ENCODE results near the gene PKP1.
A peak's percentile ranks its signal among the peaks of the same experiment; 100 is the strongest.

Gene PKP1

DNA sequence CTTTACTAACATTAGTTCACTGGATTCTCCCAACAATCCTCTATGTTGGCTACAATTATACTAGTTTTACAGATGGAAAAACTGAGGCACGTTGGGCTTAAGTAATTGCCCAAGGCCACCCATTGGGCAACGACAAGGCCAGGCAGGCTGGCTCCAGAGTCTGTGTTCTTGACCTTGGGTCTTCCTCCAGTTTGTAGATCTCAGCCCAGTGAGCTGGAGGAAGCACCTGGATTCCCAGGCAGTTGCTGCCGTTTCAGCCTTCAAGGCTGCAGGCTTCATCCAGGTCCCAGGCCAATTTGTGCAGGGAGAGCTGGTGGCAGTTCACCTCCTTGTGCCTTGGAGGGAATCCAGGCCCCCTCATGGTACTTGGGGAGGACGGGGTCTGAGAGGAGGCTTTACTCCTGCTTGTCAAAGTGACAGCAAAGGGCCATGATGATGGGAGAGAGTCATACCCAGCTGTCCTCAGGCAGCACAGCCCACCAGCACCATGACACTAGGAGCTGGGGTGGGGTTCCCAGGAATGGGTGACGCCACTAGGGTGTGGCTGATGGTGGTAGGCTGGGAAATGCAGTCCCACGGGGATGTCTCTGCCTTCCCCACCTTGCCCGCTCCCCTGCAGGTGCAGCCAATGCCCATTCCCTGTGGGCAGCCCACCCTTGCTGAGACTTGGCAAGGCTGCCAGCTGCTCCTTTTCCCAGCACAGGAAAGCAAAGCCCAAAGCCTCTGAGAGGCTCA is 27.1 kb downstream of the PKP1 start:
- DNase-seq: no peak

DNA sequence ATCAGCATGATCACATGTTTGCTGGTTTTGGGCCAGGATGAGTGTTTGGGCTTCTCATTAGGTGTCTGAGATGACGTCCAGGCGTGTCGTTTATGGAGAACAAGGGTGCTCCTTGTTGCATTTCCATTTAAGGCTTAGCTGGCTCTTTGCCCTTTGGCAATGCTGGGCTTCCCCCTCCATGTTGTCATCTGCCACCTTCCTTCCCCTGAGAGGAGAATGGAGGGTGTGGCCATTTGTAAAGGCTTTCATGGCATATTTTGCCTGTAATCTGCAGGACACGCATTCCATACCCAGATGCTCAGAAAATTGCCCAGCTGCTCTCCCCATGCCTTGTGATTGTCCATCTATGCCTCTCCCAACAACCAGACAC is 27.7 kb downstream of the PKP1 start:
- no peak for DNase-seq

DNA sequence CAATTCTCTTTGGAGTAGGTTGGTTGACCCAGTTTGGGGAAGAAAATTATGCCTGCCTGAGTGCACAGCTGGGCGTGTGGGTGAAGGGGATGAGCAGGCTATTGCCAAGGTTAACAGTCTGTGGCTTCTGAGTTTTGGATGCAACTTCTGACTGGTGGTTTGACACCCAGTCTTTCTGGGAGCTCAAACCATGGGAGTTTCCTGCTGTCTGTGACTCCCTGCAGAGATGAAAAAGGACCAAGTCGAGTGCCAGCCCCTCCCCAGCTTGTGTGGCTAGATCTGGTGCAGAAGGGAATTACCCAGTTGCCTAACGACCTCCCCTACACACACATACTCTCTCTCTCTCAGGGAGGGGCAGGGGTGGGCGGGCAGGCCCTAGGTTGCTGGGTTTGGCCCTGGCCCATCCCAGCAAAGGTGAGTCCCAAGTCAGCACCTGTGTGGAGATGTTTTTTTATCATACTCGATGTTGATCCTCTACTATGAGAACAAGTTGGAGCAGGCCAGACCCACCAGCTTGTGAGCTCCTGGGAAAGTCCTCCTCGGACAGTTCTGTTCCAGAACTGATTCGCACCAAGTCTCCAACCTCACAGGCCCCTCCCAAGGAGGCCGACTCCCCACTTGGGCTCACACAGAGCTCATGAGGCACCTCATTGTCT is 28.2 kb downstream of the PKP1 start:
- DNase-seq: no peak

DNA sequence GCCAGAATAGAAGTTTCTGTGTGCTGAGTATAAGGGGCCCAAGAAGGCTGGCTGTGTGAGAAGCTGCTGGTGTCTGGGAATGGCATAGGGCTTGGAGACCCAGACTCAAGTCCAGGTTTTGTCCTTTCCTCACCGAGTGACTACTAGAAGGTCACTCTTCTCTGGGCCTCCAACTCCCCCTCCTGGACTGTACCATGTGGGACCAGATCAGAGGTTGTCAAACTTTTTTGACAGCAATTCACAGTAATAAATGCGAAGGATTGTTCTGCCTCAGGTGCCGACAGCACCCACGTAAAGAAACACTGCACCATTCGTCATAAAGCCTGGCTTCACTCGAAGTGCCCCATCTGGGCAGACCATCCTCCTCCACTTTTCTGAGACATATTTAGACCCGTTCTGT is 29.0 kb downstream of the PKP1 start:
- no peak for DNase-seq

DNA sequence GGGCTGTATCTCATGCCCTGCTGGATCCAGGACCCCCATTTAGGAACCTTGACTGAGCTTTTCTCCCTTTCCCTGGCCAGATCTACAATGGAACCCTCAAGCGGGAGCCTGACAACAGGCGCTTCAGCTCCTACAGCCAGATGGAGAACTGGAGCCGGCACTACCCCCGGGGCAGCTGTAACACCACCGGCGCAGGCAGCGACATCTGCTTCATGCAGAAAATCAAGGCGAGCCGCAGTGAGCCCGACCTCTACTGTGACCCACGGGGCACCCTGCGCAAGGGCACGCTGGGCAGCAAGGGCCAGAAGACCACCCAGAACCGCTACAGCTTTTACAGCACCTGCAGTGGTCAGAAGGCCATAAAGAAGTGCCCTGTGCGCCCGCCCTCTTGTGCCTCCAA is 29.8 kb downstream of the PKP1 start:
- no peak for DNase-seq

DNA sequence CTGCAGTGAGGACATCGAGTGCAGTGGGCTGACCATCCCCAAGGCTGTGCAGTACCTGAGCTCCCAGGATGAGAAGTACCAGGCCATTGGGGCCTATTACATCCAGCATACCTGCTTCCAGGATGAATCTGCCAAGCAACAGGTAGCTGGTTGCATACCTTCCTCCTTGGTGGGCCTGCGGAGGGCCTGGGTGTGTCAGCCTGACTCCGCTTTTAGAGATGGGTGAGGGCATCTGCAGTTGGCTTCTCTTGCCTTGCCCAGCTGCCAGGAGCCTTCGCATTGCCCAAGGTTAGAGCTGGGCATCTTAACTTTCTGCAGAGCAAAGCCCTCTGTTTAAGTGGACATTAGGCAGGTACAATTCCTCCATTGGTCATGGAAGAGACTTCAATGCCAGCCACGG is 33.2 kb downstream of the PKP1 start:
- no peak for DNase-seq

DNA sequence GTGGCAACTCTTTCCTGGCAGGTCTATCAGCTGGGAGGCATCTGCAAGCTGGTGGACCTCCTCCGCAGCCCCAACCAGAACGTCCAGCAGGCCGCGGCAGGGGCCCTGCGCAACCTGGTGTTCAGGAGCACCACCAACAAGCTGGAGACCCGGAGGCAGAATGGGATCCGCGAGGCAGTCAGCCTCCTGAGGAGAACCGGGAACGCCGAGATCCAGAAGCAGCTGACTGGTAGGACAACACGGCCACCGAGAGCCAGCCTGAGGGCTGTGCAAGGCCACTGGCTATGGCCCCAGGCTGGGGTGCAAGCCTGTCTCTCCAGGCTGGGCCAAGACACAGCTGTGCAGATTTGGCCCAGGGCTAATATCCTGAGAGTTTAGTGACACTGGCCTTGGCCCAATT is 34.2 kb downstream of the PKP1 start:
- no peak for DNase-seq

DNA sequence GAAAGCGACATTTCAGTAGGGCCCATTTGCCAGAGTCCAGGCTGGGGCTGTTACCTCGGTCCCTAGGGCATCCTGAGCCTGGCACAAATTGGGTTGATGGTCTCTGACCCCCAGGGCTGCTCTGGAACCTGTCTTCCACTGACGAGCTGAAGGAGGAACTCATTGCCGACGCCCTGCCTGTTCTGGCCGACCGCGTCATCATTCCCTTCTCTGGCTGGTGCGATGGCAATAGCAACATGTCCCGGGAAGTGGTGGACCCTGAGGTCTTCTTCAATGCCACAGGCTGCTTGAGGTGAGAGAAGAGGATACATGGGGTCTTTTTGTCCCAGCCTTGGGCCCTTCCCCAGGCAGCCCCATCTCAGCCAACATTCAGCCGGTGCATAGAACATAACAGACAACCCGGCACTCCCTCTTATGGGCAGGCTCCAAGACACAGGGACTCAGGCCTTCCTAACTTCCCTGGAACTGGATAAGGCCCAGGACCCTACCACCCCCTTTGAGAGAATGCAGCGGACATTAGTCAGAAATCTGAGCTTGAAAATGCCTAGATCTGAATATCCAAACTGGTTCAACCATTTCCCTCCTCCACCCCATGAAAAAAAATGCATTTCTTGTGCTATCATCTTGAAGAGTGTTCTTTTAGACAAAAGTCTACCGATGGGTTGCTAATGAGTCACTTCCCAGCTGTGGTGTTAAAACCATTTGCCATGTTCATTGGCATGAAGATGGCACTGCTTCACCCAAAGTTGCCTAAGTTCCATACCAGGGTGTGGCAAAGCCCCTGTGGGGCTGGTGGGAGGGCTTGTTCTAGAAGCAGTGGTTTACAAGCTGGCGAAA is 35.4 kb downstream of the PKP1 start:
- no peak for DNase-seq

DNA sequence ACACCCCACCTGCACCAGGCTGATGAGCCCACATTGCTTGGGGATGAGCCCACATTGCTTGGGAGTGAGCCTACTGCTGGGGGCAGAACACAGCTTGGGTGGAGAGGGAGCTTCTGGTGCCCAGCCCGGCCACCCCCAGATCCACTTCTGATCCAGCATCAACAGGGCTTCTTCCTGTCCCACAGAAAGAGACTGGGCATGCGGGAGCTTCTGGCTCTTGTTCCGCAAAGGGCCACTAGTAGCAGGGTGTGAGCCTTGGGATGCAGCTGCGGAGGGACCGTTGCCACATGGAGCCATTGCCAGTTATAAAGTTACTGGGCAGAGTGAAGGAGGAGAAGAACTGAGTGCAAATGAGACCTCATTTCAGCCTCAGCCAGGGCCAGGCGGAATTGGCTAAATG is 36.3 kb downstream of the PKP1 start:
- no peak for DNase-seq

DNA sequence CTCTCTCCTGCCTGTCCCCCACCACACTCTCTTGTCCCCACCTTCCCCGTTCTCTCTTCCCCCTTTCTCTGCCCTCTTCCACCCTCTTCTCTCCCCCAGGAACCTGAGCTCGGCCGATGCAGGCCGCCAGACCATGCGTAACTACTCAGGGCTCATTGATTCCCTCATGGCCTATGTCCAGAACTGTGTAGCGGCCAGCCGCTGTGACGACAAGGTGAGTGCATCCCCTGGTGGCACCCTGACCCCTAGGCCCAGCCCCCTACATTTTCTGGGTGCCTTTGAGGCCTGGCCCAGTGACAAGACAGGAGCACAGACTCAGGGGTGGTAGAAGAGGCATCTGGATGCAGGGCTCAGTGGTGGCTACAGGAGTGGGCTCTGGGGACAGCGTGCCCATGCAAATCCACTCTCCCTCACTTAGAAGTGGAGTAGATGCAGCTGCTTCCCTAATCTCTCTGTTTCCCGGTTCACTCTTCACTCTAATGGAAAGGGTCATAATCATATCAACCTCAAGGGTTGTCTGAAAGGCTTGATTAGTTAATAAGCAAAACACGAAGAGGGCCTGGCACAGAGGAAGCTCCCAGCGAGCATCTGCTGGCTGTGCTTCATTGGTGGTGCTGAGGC is 37.0 kb downstream of the PKP1 start:
- no peak for DNase-seq

DNA sequence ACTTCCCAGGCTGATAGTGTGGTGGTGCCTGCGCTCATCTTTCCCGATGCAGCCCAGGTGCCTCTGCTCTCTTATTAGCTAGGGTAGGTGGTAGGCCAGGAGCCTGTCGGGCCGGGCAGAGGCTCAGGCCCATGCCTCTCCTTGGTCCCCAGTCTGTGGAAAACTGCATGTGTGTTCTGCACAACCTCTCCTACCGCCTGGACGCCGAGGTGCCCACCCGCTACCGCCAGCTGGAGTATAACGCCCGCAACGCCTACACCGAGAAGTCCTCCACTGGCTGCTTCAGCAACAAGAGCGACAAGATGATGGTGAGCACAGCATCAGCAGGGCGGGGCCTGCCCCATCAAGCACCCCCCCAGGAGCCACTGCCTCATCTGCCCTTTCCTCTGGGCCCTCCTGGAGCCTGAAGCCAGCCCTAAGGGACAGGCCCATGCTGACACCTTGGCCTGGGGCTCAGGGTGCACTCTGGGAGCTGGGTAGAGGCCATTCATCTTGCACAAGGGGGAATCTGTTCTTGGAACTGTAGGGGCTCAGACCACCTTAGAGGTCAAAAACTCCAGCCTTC is 38.6 kb downstream of the PKP1 start:
- no peak for DNase-seq

DNA sequence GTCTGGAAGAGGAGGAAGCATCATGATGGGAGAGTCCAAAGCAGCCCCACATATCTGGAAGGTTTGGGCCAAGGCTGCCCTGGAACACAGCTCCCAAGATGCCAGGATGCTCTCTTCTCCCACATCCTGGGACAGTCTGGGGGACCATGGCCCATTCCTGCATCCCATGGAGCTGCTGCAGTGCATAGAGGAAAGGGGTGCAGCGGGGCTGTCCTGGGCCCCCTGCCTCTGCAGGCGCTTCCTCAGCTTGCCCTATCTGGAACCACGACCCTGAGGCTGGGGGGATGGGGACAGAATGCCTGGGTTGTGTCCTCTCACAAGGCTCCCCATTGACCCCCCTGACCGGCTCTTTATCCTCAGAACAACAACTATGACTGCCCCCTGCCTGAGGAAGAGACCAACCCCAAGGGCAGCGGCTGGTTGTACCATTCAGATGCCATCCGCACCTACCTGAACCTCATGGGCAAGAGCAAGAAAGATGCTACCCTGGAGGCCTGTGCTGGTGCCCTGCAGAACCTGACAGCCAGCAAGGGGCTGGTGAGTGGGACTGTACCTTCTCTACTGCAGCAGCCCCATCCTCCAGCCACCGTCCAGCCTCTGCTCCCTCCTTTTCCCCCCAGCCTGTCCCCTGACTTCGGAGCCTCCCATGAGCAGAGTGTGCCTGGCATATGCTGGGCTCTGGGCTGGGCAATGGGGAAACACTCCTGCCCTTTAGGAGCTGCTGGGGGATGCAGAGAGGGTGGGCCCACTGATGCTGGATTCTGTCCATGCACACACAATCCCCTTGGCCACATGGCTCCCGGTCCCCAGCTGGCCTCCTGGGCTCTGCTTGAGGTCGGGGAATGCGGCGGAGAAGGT is 39.6 kb downstream of the PKP1 start:
- DNase-seq: no peak

DNA sequence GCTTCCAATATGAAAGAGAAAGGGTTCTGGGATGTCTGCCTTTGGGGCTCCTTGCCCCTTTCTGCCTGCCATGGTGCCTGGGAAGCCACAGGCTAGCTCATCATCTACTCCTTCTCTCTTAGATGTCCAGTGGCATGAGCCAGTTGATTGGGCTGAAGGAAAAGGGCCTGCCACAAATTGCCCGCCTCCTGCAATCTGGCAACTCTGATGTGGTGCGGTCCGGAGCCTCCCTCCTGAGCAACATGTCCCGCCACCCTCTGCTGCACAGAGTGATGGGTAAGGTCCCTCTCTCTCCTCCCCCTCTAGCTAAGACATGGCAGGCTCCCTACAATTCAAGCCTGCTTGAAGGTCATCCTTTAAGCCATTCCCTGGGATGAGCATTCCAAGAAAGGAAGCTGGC is 41.0 kb downstream of the PKP1 start:
- no peak for DNase-seq

DNA sequence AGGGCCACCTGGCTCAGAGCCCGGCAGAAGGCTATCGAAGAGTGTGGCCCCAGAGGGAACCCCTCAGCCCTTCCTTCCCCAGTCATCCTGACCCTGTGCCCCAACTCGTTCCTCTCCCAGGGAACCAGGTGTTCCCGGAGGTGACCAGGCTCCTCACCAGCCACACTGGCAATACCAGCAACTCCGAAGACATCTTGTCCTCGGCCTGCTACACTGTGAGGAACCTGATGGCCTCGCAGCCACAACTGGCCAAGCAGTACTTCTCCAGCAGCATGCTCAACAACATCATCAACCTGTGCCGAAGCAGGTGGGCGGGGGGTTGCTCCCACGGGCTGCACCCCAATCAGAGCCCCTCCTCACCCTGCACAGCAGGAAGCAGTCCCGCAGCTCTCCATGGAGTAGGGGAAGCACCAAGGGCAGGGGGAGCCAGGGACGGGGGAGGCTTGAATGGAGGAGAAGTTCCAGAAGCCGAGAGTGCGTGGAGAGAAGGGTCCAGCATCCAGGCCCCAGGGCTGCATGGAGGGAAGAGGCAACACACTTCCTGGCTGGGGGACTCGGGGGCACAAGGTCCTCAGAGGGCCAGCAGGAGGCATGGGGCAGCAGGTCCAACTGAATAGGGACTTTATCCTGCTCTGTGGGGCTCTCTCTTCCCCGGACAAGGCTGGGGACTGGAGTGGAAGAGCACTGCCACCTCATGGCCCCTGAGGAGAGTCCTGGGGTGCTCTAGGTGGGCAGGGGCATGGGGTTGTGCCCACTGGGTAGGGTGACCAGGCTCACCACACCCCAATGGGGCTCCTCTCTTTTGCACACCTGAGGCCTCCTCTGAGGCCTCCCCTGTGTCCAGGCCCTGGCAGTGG is 41.7 kb downstream of the PKP1 start:
- no peak for DNase-seq

DNA sequence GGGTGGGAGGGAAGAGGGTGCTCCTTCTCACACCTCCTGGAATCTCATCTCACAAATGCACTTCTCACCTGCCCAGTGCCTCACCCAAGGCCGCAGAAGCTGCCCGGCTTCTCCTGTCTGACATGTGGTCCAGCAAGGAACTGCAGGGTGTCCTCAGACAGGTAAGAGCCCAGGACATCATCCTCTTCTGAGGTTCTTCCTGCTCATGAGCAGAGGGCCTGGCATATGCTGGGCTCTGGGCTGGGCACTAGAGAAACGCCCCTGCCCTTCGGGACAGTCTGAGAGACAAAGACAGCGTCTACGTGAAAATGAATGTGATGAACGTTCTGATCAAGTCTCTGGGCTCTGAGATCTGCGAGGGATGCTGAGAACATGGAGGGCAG is 42.4 kb downstream of the PKP1 start:
- DNase-seq: no peak

DNA sequence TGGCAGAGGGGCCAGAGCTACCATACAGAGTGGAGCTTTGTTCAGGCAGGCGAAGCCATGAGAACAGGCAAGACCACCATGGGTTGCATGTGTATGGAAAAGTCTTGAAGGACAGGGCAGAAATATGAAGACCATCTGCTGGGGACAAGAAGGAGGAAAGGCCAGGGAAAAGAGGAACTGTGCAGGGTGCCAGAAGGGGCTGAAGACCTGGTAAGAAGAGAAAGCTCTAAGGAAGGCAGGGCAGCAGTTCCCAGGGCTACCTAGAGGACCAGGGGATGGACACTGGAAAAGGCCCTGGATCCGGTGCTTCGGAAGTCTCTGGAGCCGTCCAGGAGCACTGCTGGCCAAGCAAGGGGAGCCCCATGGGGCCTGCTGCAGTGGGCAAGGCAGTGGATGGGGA is 43.4 kb downstream of the PKP1 start:
- DNase-seq: no peak

DNA sequence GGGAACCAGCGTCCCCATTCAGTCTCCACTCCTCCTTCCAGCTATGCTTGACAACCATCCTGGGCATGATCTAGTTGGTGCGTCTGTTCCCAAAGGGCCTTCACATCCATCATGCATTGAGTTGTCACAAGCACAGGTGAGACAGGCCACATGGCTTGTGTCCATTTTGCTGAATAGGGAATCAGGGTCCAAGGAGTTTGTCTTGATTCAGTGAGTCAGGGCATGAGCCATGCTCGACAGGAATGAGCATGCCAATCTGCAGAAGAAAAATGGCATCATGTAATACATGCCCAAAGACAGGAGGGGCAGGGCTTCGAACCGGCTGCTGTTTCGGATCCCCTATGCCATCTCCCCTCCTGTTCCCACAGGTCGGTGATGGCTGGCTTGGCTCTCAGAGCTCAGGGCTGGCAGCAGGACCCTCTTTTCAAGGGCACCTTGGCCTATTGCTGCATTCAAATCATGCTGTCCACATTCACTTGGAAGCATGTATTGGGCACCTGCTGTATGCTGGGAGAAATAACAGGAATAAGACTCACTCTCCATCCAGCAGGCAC is 44.5 kb downstream of the PKP1 start:
- DNase-seq: no peak

DNA sequence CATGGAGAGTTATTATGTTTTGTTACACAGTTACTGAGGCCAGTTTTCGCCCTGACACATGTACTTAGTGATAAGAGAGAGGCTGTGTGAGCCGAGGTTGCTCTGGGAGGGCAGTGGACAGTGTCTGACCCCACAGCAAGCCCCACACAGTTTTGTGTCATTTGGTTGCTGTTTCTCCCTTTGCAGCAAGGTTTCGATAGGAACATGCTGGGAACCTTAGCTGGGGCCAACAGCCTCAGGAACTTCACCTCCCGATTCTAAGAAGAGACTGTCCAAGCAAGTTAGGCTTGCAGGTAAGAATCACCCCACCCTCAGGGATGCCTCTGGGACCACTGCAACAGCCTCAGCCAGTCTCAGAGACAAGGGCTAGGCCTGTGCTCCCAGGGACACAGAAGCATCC is 45.3 kb downstream of the PKP1 start:
- no peak for DNase-seq

DNA sequence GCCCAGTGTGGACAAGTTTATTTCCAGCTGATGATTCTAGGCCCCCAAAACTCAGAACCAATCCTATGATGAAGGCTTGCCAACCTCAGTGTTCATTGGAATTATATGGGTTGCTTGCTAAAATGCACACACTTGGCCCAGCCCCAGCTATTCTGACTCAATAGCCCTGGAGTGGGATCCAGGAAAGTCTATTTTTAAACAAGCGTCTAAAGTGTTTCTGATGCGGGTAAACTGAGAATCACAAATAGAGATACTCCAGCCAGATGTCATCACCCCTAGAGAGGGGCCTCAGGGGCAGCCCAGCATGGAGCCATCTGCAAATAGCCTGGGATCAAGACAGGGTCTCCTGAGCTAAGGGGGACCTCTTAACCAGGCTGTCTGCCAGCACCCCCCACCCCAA is 46.0 kb downstream of the PKP1 start:
- peak; percentile 66 for DNase-seq

DNA sequence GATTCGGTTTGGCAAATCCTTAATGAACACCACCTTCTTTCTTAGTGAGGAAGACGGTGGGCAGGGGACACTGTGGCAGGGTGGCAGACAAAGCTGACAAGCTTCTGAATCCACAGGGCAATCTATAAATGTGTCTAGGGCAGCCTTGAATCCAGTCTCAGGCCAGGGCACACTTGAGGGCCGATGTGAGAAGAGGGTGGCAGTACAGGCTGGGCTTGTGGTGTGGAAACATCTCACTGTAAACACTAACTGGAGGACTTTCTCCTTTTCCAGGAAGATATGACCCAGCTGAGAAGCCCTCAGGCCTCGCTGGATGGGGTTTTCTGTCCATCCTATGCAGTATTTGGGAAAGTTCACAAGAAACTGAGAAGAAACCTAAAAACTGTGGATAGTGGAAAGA is 46.5 kb downstream of the PKP1 start:
- DNase-seq: no peak

DNA sequence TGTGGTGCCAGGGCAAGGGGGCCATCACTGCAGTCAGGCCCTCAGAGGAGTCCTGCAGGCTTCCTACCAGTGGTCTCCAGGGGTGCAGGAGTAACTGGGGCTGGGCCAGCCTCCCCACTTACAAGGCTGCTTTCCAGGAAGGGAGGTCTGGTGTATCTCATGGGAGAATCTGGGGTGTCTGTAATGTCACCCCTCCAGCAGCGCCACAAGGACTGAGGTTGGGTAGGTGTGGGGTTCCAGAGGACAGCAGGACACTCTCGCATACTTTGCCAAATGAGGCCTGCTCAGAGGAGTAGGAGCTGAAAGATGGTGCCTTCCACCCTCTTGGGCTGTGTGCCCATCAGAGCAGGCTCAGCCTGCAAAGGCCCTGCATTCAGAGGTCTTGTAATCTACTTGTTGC is 47.2 kb downstream of the PKP1 start:
- no peak for DNase-seq
